Neural progenitor cell (in vitro differentiated cells): Measurements from ENCODE around the gene POLD3.

ENCODE experiments used
- CTCF ChIP-seq: fragments of 200-600 bp; sonication (generic); IDR thresholded peaks from 2 replicates; pipeline ENCODE4 v1.5.1; 2017; ENCODE audit warnings: antibody characterized with exemption, mild to moderate bottlenecking
- EZH2 ChIP-seq: fragments of 200-600 bp; sonication (generic); IDR thresholded peaks from 2 replicates; pipeline ENCODE4 v1.6.1; 2017; ENCODE audit warnings: antibody characterized with exemption, mild to moderate bottlenecking, moderate library complexity
- EZH2phosphoT487 ChIP-seq: fragments of 200-600 bp; sonication (generic); IDR thresholded peaks from 2 replicates; pipeline ENCODE4 v1.6.1; 2017; ENCODE audit warnings: antibody characterized with exemption

GRCh38 chr11:74603845-74604244 is 11.5 kb downstream of the POLD3 start:
- TF ChIP-seq CTCF (no peak), EZH2phosphoT487 (no peak), EZH2 (no peak)
